Iris pigment epithelial cell (primary cell): Measurements from ENCODE around the gene LARP4.
A peak's percentile ranks its signal among the peaks of the same experiment; 100 is the strongest.
"Not testable (repeated sequence)": the region's sequence is repeated elsewhere in the genome, so short reads cannot be mapped to it uniquely, and the experiment has no call there.

Experiments
- DNase-seq: peaks from one replicate; pipeline ENCODE4 v3.0.0-alpha.2; 2011; ENCODE audit warnings: low read depth

Gene LARP4

DNA sequence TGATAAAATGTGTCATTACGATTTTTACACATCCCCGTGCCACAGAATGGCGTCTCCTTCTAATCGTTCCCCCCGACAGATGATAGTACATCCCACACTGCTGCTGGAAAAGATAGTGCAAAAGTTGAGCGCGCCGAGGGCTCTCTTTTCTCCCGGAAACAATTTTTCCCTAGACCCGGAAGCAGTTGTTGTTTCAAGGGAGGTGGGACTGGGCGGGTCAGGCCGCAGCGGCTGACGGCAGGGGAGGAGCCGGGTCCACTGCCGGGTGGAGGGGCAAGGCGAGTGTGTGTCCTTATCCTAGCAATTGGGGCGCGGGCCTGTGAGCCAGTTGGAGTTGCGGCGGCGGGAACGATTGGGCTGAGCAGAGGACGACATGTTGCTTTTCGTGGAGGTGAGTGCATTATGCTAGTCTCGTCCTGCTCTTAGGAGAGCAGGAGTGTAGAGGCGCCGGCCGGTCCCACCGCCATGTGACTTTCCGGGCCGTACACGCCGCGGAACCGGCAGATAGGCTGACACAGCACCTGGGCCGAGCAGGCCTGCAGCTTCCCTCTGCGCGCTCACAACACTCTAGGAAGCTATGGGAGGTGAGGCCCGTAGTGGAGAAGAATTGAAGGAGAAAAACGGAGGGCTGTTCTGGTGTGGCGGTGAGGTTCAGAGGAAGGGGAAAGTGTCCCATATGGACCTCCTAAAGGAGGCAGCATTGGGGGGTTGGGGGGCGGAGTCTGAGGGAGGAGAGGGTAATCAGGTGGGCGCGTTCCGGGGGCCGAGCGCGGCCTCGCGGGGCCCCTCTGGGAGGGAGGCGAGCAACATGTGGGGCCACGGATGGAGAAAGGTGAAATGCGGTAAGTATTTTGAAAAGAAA is at the start of gene LARP4:
TSS of gene LARP4 (plus strand) at position 248 of the 862 bp plus-strand sequence. CDS start at position 374, 126 bp downstream.
- DNase-seq: peak; percentile 96

DNA sequence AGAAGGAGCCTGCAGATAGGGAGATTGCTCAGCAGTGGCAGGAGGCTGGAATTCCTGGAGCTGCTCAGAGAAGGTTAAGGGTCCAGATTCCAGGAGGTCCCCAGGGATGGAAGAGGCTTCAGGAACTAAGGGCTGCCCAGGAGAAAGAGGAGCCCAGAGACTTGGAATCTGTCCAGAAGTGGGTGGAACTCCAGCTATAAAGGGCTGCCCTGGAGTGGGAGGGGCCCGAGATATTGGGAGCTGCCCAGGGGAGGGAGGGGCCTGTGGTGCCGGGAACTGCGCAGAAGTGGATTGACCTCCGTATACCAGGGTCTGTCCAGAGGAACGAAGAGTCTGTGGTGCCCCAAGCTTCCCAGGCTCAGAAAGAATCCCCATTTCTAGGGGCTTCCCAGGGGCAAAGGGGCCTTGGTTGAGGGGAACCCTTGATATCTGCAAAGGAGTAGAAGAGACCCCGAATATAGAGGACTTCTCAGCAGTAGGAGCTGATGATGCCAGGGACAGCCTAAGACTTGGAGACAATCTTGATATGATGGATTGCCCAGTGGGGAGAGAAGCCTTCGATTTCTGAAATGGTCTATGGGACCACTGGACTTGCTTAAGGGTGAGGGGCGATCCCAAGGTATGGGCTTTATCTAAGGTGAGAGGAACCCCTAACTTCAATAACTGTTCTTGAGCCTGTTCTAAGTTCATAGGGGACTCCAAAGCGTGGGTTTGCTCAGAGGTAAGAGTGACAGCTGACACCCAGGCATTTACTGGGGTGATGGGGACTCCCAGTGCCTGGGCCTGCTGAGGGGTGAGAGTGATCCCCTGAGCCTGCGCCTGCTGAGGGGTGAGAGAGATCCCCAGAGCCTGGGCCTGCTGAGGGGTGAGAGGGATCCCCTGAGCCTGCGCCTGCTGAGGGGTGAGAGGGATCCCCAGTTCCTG is 49.3 kb upstream of the LARP4 start:
- no peak for DNase-seq

DNA sequence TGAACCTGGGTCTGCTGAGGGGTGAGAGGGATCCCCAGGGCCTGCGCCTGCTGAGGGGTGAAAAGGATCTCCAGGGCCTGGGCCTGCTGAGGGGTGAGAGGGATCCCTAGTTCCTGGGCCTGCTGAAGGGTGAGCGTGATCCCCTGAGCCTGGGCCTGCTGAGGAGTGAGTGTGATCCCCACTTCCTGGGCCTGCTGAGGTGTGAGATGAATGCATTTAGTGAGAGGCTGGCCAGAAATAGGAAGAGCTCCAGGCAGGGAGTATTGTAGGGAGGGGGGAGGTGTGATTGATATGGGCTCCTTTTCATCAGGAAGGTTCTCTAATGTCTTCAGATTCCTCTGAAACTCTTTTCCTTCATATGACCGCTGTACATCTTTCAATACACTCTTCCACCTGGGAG is 47.3 kb upstream of the LARP4 start:
- no peak for DNase-seq

DNA sequence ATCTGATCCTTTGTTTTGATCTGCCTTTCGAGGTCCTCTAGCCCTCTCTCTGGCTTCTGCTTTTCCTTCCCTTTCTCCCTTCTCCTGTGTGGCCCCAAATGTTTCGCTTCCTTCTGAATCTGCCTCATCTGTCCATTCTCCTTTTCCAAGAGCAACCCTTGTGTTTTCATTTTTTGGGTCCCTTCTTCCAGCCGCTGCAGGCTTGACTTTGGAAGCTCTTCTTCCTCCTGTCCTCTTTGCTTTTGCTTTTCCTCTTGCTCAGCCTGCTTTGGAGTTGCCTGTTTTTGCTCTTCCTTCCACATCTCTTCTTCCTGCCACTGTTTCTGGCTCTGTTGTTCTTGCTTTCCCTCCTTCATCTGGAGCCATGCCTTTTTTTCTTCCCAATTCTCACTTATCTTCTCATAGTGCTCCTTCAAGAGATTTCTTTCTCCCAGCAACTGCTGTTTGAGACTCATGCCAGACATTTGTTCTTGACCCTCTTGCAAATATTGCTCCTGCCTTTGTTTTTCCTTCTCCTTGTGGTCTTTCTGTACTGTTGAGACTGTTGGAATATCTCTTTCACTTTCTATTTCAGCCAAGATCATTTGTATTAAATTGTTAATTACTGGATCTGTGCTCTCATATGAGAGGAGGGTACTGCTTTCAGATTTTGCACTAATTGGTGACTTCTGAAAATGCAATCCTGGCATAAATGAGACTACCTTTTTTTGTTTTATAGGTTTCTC is 46.7 kb upstream of the LARP4 start:
- DNase-seq: peak; percentile 54

DNA sequence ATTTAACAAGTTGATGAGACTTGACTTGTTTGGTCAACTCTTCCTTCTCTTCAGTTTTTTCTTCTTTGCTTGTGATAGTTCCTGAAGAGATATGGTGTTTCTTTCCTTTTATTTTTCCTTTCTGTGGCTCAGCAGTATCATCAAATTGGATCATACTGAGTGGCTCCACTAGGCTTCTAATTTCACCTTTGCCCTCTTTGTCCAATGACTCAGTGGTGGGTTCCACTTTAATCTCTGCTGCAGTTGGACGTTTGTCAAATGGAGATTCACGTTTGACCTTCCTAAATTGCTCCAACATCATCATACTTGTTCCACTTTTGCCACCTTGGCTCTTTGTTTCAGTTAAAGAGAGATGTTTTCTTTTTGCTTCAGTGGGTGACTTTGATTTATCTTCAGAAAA is 45.8 kb upstream of the LARP4 start:
- no peak for DNase-seq

DNA sequence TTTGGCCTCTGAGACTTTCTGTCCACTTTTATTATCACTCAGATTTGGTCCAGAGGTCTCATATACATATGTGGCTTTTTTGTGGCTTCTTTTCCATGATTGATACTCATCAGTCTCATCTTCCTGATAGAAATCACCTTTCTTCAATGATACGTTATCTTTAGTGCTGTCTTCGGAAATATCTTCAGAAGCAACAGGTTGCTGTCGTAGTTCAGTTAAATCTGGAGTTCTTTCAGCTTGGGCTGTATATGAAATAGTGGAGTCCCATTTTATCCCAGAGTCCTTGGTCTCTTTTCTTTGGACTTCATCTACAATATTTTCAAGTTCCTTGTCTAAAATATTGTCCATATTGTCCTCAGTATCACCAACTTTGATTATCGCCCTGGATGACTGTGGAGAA is 45.3 kb upstream of the LARP4 start:
- no peak for DNase-seq

DNA sequence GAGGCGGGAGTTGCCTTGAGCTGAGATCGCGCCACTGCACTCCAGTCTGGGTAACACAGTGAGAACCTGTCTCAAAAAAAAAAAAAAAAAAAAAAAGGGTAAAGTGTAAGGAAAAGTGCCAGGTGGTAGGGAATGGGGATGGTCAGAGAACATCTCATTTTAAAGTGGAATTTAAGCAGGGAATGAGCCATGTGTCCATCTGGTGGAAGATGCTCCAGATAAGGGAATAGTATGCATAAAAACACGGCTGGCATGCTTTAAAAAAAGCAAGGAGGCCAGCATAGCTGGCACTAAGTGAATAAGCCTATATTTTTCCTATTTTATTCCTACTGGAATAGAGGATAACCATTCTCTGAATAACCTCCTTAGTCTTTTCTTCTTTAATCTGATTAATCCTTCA is 38.0 kb upstream of the LARP4 start:
- no peak for DNase-seq

DNA sequence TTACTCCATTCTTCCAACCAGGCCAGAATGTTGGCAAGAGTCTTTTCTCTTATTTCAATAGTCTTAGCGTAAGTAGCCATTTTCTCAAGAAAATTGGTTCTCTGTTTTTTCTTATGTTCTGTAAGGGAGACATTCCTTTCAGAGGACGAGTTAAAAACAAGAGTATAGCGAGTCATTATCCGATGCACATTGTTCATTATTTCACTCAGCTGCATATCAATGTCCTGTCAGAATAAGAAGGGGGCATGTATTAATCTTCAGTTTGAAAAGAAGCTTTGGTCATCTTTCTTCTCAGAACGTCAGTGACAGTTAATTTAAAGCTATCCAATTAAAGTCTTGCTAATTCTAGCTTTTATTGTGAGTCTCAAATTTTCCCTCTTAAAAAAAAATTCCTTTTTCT is 37.5 kb upstream of the LARP4 start:
- DNase-seq: no peak

DNA sequence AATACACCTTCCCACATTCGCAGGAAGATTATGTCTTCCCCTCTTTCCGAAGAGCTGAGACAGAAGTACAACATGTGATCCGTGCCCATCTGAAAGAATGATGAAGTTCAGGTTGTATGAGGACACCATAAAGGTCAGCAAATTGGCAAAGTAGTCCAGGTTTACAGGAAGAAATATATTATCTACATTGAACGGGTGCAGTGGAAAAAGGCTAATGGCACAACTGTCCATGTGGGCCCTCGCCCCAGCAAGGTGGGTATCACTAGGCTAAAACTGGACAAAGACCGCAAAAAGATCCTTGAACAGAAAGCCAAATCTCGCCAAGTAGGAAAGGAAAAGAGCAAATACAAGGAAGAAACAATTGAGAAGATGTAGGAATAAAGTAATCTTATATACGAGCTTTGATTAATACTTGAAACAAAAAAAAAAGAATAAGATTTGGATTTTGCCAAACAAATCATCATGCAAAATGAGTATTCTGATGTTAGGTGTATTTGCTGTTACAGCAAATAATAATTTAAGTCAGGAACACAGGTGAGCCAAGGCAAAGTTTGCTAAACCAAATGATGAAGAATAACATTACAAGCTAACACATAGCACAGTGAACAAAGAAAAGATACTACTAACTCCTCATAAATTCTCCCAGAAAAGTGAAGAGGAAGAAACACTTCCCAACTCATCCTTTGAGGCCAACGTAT is 34.8 kb upstream of the LARP4 start:
- no peak for DNase-seq

DNA sequence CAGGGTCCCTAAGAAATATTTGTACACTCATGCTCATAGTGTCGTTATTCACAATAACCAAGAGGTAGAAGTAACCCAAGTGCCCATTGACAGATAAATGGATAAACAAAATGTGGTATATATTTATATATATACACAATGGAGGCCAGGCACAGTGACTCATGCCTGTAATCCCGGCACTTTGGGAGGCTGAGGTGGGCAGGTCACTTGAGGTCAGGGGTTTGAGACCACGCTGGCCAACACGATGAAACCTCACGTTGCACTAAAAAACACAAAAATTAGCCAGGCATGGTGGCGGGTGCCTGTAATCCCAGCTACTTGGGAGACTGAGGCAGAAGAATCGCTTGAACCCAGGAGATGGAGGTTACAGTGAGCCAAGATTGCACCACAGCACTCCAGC is 30.0 kb upstream of the LARP4 start:
- DNase-seq: not testable (repeated sequence)

DNA sequence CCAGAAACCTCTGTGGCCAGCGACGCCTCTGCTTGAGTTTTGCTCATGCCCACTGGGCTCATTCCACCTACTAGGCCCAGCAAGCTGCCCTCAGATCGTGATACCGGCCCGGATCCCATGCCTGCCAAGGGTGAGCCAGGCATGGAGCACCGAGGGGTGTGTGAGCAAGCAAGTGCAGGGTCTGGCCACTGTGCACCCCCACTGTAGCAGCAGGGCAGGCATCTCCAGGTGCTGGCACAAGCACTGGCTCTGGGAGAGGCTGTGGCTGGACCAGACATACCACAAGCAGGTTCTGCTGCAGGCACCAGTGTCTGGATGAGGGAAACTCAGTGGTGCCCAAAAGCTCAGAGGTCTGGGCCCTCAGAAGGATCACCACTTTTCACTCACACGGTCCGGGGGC is 24.9 kb upstream of the LARP4 start:
- DNase-seq: no peak

DNA sequence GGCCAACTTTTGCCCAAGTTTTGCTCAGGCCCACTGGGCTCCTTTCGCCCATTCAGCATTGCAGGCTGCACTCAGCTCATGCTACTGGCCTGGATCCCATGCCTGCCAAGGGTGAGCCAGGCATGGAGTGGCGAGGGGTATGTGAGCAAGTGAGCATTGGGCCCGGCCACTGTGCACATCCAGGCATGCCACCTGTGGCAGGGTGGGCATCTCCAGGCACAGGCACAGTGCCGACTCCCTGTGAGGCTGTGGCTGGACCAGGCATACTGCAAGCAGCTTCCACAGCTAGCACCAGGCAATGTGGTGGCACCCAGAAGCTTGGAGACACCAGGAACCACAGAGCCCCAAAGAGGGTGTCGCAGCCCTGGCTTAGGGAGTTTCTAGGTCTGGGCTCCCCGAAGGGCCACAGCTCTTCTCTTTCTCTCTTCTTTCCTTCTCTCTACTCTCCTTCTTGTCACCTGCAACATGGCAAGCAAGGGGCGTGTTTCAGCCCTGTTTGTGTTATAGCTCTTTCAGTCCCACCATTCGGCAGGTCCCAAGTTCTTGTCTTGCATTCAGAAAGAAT is 19.8 kb upstream of the LARP4 start:
- no peak for DNase-seq

DNA sequence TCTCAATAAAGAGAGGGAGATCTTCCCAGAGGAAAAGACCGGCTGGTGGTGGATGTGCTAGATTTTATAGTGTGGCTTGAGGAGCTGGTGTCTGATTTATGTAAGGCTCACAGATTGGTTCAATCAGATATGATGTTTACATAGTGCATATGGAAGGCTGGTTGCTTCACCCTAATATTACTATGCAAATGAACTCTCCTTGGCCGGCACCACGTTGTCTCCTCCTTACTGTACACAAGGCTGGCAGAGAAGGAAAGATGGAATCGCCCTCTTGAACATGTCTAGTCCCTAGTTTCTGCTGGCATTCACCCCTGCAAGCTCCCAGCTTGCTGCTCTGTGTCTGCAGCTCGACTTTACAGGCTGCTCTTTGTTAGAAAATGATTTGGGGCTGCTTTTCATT is 13.2 kb upstream of the LARP4 start:
- peak; percentile 39 for DNase-seq

DNA sequence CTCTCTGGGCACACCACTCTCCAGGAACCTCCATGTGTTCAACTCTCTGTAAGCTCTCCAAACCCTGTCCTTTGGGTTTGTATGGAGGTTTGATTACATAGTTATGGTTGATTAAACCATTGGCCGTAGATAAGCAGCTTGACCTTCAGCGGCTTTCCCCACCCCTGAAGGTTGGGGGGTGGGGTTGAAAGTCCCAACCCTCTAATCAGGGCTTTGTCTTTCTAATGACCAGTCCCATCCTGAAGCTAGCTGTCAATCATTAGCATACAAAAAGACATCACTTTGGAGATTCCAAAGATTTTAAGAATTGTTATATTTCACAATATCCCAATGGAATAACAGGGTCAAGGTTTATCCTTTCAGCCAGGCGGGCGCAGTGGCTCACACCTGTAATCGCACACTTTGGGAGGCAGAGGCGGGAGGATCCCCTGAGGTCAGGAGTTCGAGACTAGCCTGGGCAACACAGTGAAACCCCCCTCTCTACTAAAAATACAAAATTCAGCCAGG is 12.7 kb upstream of the LARP4 start:
- DNase-seq: no peak

DNA sequence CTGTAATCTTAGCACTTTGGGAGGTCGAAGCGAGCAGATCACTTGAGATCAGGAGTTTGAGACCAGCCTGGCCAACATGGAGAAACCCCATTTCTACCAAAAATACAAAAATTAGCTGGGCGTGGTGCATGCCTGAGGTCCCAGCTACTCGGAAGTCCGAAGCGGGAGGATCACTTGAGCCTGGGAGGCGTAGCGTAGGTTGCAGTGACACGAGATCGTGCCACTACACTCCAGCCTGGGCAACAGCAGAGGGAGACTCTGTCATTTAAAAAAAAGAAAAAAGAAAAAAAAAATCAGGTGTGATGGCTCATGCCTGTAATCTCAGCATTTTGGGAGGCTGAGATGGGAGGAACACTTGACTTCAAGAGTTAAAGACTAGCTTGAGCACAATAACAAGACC is 11.9 kb upstream of the LARP4 start:
- not testable (repeated sequence) for DNase-seq

DNA sequence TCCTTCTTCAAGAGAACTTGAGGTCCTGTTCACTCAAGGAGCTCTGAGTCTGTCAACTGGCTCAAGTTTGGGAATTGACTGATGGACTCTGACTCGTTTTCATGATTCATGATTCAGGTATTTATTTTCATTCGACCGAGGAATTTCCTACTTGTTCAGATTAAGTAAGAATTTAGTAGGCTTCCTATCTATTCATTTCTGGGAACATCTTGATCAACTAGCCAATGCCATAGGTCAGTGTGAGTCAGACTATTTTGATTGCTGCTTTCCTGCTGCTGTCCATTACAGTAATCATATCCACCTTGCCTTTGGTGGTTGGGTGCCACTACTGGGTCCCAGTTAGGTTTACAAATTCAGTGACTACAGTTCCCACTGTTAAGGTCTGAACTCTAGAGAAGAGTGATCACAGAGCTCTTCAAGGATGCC is 10.4 kb upstream of the LARP4 start:
- DNase-seq: peak; percentile 94

DNA sequence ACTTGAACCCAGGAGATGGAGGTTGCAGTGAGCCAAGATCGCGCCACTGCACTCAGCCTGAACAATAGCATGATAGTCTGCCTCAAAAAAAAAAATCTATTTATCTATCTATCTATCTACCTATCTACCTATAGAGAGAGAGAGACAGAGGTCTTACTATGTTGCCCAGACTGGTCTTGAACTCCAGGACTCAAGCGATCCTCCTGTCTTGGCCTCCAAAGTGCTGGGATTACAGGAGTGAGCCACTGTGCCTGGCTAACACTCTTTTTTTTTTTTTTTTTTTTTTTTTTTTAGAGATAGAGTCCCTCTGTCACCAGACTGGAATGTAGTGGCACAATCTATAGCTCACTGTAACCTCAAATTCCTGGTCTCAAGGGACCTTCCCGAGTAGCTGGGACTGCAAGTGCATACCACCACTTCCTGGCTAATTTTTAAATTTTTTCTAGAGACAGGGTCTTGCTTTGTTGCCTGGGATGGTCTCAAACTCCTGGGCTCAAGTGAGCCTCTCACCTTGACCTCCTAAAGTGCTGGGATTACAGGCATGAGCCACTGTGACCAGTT is 6.1 kb upstream of the LARP4 start:
- DNase-seq: no peak

DNA sequence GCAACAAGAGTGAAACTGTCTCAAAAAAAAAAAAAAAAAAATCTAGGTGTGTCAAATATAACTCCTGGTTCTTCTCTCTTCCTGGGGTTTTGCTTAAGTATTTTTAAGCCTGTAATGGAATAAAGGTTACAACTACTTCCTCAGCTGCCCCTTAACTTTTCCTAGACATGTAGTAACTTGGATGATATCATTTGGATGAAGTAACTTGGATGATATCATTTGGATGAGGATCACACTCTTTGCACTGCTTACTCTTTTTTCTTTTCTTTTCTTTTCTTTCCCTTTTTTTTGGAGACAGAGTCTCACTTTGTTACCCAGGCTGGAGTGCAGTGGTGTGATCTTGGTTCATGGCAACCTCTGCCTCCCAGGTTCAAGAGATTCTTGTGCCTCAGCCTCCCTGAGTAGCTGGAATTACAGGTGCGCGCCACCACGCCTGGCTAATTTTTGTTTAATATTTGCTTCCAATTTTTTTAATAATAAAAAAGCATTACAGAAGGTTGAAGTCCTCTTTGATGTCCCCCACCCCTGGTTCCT is 3.5 kb upstream of the LARP4 start:
- DNase-seq: peak; percentile 33

DNA sequence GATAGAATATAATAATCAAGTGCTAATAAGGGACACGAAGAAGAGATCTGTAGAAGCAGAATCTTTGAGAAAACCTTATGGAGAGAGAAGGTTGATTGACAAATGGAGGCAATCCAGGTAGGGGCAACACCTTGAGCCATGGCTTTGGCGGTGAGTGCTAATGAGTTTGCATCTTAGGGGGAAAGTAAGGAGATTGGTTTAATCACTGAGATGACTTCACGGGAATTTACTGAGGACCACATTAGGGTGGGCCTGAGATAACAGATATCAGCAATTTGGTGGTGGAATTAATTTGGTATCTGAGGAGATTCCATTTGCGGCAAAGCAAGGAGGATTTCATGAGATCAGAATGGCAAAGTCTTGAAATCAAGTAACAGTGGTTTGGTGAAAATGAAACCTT is 1.8 kb upstream of the LARP4 start:
- DNase-seq: no peak

DNA sequence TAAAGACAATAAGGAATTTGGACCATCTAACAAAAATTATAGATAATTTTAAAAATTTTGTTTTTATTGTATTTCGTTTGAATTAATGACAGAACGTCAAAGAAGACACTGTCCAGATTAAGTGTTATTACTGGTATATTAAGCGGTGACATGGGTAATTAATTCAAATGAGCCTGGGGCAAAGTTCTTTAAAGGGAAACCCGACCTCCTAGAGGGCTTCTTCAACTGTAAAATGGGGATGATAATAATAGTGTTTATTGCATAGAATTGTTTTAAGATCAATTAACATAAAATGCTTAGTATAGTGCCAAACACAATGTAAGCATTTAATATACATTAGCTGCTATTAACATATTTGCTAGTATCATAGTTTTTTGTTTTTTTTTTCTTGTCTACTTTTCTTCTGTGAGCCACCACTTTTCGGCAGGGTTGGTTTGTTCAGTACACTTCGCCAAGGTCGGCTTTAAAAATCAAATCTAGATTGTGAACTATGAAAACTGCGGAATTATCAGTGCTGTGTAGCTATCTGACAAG is 514 bp upstream of the LARP4 start:
- DNase-seq: no peak
